Karpas-422 (cell line): ENCODE data around the gene TNNI2. TPM values are rescaled to one million over a fixed set of nuclear protein-coding genes. Genes with fewer than 3 reads are reported as not detected.

ENCODE experiments used
- small RNA-seq: library from RNA; depleted of rRNA; stranded (forward); fragments of <200 nt; gene quantifications from one replicate; pipeline ENCODE3, GENCODE V24; 2014
- total RNA-seq: library from RNA; depleted of rRNA; stranded (reverse); fragments of >200 nt; shearing (Covaris generic); gene quantifications from 2 replicates; pipeline ENCODE4 v1.2.3, GENCODE V29; 2014; ENCODE audit warnings: low replicate concordance; rRNA removed

The TNNI2 gene
- total RNA-seq, 1 experiment from 2014 or later: not detected

Small RNA genes within 50 kb of the gene (small RNA-seq; reads per million reads assigned to genes)
- gene AC051649.1: not detected
- not detected for gene MIR4298

Other genes starting within 250 kb of the TNNI2 start
- gene KRTAP5-2, start 240.7 kb upstream of the TNNI2 start, total RNA-seq: not detected in 2 replicates
- not detected in 2 replicates for gene KRTAP5-3, start 230.5 kb upstream of the TNNI2 start, total RNA-seq
- not detected in 2 replicates for gene KRTAP5-4, start 216.8 kb upstream of the TNNI2 start, total RNA-seq
- gene KRTAP5-5, start 209.2 kb upstream of the TNNI2 start, total RNA-seq: not detected in 2 replicates
- gene KRTAP5-6, start 141.8 kb upstream of the TNNI2 start, total RNA-seq: not detected in 2 replicates
- gene IFITM10, start 88.4 kb upstream of the TNNI2 start, total RNA-seq: not detected in 2 replicates
- gene CTSD, start 75.1 kb upstream of the TNNI2 start, total RNA-seq: 26.1 and 52.8 TPM in 2 replicates
- gene SYT8, start 4.0 kb upstream of the TNNI2 start, total RNA-seq: 0.29 TPM in 1 of 2 replicates, not detected in the other
- gene LSP1, start 14.1 kb downstream of the TNNI2 start, total RNA-seq: 46.9 and 115 TPM in 2 replicates
- not detected in 2 replicates for gene PRR33, start 52.9 kb downstream of the TNNI2 start, total RNA-seq
- 0.25 TPM in 1 of 2 replicates, not detected in the other for gene TNNT3, start 80.7 kb downstream of the TNNI2 start, total RNA-seq
- 76.2 and 192 TPM in 2 replicates for gene MRPL23, start 108.4 kb downstream of the TNNI2 start, total RNA-seq
- gene H19, start 158.9 kb downstream of the TNNI2 start, total RNA-seq: 59.7 and 65.5 TPM in 2 replicates